NCI-H1092 treated with DMSO at 0.1 percent for 48 hours (cell line): ENCODE measurements around the gene KRTAP4-9.
"Not testable (repeated sequence)": the region's sequence is repeated elsewhere in the genome, so short reads cannot be mapped to it uniquely, and the experiment has no call there.

Experiments used
- DNase-seq: peaks from one replicate; lab custom pipeline; 2025; lab: John Stamatoyannopoulos, UW

The KRTAP4-9 gene

DNA sequence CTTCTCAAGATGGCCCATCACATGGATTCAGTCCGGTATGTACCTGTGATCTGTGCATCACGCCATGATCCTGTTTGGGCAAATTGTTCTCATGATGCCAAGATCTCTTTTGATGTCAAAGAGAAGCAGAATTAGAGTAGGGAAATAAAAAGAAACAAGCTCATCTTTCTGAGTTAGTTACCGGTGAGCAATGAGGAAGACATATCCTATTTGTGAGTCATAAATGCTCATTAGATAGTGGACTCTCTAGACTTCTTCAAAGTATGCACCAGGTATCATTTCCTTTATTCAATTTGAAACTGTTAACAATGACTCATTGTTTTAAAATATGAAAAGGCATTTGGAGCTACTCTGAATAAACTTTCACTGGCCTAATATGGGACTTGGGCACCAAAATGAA lies 26.8 kb downstream of the KRTAP4-9 start:
- DNase-seq = no peak

DNA sequence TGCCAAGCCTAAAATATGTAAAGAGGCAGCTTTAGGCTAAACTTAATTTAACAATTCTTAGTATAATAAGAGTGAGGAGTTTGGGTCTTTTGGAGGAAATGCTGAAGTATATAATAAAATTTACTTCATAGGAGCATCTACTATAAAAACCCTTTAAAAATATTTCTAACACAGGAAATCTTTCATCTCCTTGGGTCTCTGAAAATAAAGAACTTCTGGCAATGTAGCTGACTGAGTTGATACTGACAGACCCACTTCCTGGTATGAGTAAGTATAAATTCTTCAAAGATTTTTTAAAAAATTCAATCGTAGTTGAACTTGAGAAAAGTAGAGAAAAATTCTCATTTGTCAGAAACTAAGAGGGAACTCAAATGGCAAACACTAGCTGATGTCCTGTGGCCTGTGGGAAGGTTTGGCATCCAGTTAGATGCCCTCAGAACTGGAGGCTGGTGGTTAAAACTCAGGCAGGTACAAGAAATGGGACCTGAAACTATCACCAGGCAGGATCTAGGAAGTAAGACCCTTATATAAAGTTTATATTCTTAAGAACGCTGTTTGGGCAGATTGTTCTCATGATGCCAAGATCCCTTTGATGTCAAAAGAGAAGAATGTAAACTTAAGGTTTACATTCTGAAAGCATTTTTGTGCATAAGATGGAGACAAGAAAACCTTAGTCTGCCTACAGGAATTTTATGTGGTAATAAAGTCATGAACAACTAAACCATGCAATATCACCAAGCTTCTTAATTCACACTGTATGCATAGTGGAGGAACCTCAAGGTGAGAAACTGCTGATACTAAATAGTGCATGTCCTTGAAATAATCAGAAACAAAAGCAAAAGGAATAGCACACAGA lies 28.9 kb downstream of the KRTAP4-9 start:
- DNase-seq = no peak

DNA sequence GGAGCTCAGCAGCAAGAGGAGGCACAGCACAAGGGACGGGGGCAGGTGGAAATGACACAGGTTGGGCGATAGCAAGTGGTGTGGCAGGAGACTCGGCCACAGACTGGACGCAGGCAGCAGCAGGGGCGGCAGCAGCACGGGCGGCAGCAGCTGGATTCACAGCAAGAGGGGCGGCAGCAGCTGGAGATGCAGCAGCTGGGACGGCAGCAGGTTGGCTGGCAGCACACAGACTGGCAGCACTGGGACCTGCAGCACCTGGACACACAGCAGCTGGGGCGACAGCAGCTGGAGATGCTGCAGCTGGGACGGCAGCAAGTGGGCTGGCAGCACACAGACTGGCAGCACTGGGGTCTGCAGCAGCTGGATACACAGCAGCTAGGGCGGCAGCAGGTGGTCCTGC lies 34.7 kb downstream of the KRTAP4-9 start:
- not testable (repeated sequence) for DNase-seq

DNA sequence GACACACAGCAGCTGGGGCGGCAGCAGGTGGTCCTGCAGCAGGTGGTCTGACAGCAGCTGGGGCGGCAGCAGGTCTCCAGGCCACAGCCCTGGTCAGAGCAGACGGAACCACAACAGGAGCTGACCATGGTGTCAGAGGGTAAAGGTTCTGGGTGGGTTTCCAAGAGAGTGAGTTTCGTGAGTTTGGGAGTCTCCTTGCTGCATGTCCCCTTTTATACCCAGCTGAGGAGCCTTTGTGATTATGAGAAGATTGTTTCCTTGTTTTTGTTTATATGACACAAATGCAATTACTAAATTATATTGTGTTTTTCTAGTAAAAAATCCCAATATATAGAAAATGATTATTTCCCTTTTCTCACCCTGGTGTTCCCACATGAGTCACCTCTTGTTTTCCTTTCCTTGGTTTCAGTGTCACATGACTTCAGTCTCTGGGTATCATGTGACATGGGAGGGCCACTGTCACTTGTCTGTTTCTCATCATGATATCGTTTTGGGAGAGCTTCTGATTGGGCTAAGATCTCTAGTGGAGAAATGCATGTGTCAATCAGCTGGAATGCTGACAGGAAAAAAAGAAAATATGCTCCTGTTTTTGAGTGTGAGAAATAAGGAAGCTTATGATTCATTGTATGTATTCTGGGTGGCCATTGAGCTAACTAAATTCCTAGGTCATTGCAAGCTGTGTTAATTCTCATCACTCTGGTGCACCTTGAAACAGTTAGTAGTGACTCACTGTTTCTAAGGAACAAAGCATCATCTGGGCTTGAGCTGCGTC lies 35.4 kb downstream of the KRTAP4-9 start, which contains the start of gene KRTAP4-6:
TSS of gene KRTAP4-6 (minus strand) at position 185 of the 772 bp plus-strand sequence. CDS start at position 128, 57 bp downstream.
- no peak for DNase-seq

DNA sequence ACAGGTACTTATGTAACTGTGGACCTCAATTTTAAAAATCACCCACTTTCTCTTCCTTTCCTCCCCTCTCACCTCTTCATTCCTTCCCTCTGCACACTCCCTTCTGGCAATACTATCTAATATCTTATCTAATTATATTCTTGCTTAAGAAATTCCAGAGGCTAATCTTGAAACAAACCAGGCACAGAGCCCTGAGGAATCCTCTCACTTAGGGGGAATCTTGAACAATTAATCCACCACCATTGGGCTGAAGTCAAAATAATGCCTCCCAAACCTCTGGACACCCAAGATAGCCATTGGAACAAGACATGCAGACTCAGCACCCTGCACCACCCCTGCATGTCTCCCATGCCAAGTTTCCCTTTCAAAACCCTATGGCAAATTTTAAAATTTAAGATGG lies 36.2 kb downstream of the KRTAP4-9 start:
- DNase-seq = no peak

DNA sequence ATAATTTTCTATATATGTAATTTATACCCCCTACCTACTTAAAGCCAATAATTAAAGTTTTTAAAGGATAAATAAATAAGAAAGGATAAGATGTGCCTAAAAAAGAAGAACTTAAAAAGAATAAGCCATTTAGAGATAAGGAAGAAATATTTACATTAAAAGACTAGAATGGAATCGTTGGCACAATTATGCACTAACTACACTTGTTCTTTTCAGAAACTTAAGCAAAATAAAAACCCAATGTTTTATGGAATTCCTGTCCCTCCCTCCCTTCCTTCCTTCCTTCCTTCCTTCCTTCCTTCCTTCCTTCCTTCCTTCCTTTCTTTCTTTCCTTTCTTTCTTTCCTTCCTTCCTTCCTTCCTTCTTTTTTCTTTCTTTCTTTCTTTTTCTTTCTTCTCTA lies 39.7 kb downstream of the KRTAP4-9 start:
- DNase-seq = no peak

DNA sequence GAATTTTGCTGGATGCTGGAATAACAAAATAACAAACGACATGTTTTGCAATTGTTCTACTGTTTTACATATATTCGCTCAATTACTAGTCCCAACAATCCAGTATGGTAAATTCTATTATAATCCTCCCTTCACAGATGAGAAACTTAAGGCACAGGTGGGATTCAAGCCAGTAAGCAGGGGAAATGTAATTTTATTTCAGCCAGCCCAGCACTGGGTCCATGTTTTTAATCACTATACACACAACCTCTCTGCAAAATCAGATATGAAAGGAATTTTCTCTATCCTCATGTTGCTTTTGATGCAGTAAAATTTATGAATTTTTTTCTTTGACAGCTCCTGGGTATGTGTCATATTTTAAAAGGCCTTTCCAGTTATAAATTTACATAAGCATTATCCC lies 40.1 kb downstream of the KRTAP4-9 start:
- DNase-seq = no peak

DNA sequence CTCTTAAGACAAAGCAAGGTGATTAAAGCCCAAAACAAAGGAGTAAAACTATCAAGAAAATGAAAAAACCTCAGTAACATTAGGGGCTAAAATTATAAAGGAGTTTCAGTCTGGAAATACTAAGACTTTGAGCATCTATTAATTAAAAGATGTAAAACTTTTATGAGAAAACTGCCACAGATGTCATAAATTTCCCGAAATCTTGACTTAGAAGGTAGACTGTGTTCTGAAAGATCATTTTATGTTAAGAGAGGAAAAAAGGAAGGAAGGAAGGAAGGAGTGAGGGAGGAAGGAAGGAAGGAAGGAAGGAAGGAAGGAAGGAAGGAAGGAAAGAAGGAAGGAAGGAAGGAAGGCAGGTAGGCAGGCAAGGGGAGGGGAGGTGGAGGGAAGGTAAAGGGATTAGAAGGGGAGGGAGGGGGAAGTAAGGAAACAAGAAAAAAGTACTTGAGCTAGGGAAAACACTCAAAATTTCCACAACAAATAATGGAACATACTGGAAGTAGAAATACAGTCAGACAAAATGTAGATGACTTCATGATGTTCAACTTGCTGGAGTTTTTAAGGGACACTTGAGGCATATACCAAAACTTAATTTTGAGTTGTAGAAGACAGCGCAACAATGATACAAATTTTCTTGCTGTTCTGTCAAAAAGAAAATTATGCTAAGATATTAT lies 42.5 kb downstream of the KRTAP4-9 start:
- no peak for DNase-seq

DNA sequence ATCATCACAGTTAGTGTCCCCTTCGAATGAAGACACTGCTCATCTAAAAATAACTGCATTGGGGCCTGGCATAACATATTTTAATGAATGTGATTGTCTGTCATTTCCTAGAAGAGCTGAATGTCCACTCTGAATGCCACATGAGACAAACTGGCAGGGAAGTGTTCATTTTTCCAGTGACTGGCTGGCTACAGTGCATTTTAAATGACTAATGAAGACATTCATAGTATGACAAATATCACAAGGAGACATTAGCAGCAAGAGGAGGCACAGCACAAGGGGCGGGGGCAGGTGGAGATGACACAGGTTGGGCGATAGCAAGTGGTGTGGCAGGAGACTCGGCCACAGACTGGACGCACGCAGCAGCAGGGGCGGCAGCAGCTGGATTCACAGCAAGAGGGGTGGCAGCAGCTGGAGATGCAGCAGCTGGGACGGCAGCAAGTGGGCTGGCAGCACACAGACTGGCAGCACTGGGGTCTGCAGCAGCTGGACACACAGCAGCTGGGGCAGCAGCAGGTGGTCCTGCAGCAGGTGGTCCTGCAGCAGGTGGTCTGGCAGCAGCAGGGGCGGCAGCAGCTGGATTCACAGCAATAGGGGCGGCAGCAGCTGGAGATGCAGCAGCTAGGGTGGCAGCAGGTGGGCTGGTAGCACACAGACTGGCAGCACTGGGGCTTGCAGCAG lies 43.9 kb downstream of the KRTAP4-9 start:
- not testable (repeated sequence) for DNase-seq

DNA sequence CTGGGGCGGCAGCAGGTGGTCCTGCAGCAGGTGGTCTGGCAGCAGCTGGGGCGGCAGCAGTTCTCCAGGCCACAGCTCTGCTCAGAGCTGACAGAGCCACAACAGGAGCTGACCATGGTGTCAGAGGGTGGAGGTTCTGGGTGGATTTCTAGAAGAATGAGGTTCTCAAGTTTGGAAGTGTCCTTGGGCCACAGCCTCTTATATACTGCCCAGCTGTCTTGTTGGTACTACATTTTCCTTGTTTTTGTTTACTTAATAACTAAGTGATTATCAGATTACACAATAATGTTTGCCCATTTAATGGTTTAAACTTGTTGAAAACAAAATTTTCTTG lies 44.4 kb downstream of the KRTAP4-9 start, which contains the start of gene KRTAP4-5:
TSS of gene KRTAP4-5 (minus strand) at position 174 of the 334 bp plus-strand sequence. CDS start at position 116, 58 bp downstream.
- no peak for DNase-seq

DNA sequence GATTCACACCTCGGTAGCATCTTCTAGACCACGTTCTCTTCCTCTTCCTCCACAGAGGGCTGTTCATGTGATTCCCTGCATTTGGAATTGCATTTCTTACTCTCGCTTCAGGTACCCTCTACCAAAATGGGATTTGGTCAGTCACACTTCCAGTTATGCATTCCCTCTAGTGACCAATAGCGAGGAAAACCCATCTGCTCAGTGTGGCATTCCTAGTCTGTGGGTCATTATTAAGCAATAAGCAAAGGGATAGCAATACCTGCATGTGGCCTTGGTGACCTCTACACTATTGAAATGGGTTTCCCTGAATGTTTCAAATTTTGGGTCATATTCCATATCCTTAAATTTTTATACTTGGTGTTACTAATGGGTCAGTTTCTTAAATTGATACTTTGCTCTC lies 44.8 kb downstream of the KRTAP4-9 start:
- no peak for DNase-seq

DNA sequence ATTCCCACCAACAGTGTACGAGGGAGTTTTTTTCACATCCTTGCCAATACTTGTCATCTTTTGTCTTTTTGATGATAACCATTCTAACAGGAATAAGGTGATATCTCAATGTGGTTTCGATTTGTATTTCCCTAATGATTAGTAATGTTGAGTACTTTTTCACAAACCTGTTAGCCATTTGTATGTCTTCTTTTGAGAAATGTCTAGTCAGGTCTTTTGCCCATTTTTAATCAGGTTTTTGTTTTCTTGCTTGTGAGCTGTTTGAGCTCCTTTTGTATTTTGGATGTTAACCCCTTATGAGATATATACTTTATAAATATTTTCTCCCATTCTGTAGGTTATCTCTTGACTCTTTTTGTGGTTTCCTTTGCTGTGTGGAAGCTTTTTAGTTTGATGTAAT lies 46.3 kb downstream of the KRTAP4-9 start:
- DNase-seq = no peak

DNA sequence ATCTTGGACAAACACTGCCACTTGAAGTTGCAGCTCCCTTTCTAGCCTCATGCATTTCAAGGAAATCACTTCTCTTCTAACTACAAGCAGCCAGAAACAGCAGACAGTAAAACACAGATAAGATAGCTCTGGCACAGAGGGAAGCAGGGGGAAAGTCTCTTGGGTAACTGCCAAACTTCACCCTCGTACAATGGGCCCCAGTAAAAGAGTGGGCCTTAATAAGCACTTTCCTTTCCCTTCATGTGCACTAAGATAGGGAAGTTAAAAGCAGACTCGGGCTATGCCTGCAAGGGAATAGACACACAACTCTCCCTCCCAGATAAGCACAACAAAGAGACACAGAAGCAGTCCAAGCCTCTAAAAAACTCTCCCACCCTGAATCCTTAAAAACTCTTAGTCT lies 48.7 kb downstream of the KRTAP4-9 start:
- DNase-seq = no peak
